Breast epithelium (tissue), 3 donors: ENCODE data around the gene INHBB.

Source experiments
- POLR2A ChIP-seq: fragments of 450-650 bp; IDR thresholded peaks from one replicate; pipeline ENCODE4 v1.6.1; 2016; ENCODE audit warnings: antibody characterized with exemption, mild to moderate bottlenecking, moderate library complexity
- POLR2AphosphoS5 ChIP-seq, 3 donors: sonication (generic); formaldehyde crosslinking; IDR thresholded peaks; one replicate each; pipeline ENCODE4 v1.6.1; 2017; ENCODE audit warnings: antibody characterized with exemption in 3 of 3
- TF ChIP-seq, protein P1 (sequence below), 3 donors: fragments of 450-650 bp; IDR thresholded peaks; one replicate each; pipeline ENCODE4 v1.5.1; 2016 to 2017; ENCODE audit warnings: antibody characterized with exemption in 3 of 3, mild to moderate bottlenecking in 3 of 3, moderate library complexity in 3 of 3

DNA sequence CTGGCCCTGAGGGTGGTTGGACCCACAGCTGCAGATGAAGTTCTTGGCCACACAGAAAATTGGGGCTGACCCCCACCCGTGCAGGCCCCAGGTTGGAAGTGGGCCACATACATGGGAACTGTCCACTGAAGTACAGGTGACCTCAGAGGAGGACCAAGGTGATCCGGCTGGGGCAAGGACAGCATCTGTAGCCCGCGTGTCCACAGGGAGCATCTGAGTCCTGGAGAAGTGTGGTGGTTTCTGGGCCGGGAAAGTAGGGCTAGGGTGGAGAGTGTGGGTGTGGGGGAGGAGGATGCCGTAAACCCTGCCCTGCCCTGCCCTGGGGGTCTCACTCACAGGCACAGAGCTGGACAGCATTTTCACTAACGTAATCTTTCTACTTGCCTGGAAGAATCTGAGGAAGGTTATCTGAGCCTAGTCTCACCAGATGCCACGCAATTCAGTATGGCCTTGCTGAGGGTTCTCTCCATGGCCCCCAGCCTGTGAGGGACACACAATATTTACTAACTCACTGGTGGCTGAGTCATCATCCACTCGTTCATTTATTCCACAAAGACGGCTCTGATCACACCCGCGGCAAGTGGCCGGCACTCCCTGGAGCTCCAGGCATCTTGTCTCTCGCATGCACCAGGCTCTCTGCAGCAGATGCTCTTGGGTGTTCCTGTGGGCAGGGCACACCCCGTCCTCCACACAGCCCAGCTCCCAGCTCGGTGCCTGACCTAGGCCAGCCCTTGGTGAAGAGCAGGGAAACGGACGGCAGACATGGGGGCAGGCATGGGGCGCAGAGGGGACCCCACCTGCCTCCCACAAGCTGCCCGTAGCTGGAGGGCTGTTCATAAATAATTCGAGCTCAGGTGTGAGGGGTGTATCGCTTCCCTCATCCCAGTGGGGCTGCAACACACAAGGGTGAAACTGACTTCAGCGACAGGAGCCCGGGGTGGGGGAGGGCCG is 51.2 kb downstream of the INHBB start:
- TF ChIP-seq POLR2A: no peak
- TF ChIP-seq, protein P1, sequence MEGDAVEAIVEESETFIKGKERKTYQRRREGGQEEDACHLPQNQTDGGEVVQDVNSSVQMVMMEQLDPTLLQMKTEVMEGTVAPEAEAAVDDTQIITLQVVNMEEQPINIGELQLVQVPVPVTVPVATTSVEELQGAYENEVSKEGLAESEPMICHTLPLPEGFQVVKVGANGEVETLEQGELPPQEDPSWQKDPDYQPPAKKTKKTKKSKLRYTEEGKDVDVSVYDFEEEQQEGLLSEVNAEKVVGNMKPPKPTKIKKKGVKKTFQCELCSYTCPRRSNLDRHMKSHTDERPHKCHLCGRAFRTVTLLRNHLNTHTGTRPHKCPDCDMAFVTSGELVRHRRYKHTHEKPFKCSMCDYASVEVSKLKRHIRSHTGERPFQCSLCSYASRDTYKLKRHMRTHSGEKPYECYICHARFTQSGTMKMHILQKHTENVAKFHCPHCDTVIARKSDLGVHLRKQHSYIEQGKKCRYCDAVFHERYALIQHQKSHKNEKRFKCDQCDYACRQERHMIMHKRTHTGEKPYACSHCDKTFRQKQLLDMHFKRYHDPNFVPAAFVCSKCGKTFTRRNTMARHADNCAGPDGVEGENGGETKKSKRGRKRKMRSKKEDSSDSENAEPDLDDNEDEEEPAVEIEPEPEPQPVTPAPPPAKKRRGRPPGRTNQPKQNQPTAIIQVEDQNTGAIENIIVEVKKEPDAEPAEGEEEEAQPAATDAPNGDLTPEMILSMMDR (IDR thresholded peaks at IDR 0.05): no peak
- TF ChIP-seq POLR2AphosphoS5 (IDR thresholded peaks at IDR 0.05): no peak
